H9 (cell line): ENCODE data around the gene PAPLN. TPM values are rescaled to one million over a fixed set of nuclear protein-coding genes. Genes with fewer than 3 reads are reported as not detected.

Experiments
- DNase-seq: peaks from one replicate; pipeline ENCODE4 v3.0.0-alpha.2; 2017
- H2AFZ ChIP-seq: one replicate; pipeline ENCODE4 v1.6.1; 2013; ENCODE audit warnings: mild to moderate bottlenecking, low read length, control low read depth, moderate library complexity
- H2AK5ac ChIP-seq: 2 replicates; pipeline ENCODE4 v1.6.1; 2013; ENCODE audit warnings: low read length, control low read depth, mixed read lengths; ENCODE audit not compliant: insufficient read length
- H2BK120ac ChIP-seq: one replicate; pipeline ENCODE4 v1.6.1; 2013; ENCODE audit warnings: low read depth, mild to moderate bottlenecking, low read length, control low read depth, inconsistent platforms; ENCODE audit not compliant: poor library complexity, severe bottlenecking
- H2BK12ac ChIP-seq: 2 replicates; pipeline ENCODE4 v1.6.1; 2013; ENCODE audit warnings: low read length, control low read depth, mixed read lengths, low read depth; ENCODE audit not compliant: insufficient read length
- H2BK15ac ChIP-seq: 2 replicates; pipeline ENCODE4 v1.6.1; 2013; ENCODE audit warnings: low read depth, low read length, control low read depth
- H2BK20ac ChIP-seq: one replicate; pipeline ENCODE4 v1.6.1; 2013; ENCODE audit warnings: low read depth, mild to moderate bottlenecking, low read length, control low read depth, inconsistent platforms; ENCODE audit not compliant: poor library complexity, severe bottlenecking
- H2BK5ac ChIP-seq: 2 replicates; pipeline ENCODE4 v1.6.1; 2013; ENCODE audit warnings: low read length, control low read depth, mixed read lengths; ENCODE audit not compliant: insufficient read length
- H3K14ac ChIP-seq: 2 replicates; pipeline ENCODE4 v1.6.1; 2013; ENCODE audit warnings: low read length, control low read depth; ENCODE audit not compliant: insufficient read depth
- H3K18ac ChIP-seq: 2 replicates; pipeline ENCODE4 v1.6.1; 2013; ENCODE audit warnings: low read depth, mild to moderate bottlenecking, mixed read lengths, low read length, control low read depth; ENCODE audit not compliant: insufficient read length
- H3K23ac ChIP-seq: 2 replicates; pipeline ENCODE4 v1.6.1; 2013; ENCODE audit warnings: low read length, control low read depth, mixed read lengths, low read depth; ENCODE audit not compliant: insufficient read length
- H3K23me2 ChIP-seq: 2 replicates; pipeline ENCODE4 v1.6.1; 2013; ENCODE audit warnings: low read depth, mild to moderate bottlenecking, mixed read lengths, low read length, control low read depth; ENCODE audit not compliant: insufficient read length, poor library complexity, severe bottlenecking
- H3K27ac ChIP-seq: 2 replicates; pipeline ENCODE4 v1.5.1; 2013; ENCODE audit warnings: low read length, control low read depth, mixed read lengths, low read depth; ENCODE audit not compliant: insufficient read length
- H3K27me3 ChIP-seq: 2 replicates; pipeline ENCODE4 v1.6.1; 2013; ENCODE audit warnings: low read length, control low read depth, inconsistent platforms; ENCODE audit not compliant: insufficient read depth
- H3K4ac ChIP-seq: 2 replicates; pipeline ENCODE4 v1.6.1; 2013; ENCODE audit warnings: low read depth, mild to moderate bottlenecking, control low read depth, inconsistent platforms, low read length, moderate library complexity
- H3K4me1 ChIP-seq: 2 replicates; pipeline ENCODE4 v1.6.1; 2013; ENCODE audit warnings: low read length, control low read depth, inconsistent platforms; ENCODE audit not compliant: insufficient read depth
- H3K4me2 ChIP-seq: 2 replicates; pipeline ENCODE4 v1.6.1; 2013; ENCODE audit warnings: low read length, control low read depth, mixed read lengths; ENCODE audit not compliant: insufficient read length, insufficient read depth
- H3K56ac ChIP-seq: 2 replicates; pipeline ENCODE4 v1.6.1; 2013; ENCODE audit warnings: low read depth, mild to moderate bottlenecking, mixed read lengths, low read length, control low read depth; ENCODE audit not compliant: insufficient read length
- H3K79me1 ChIP-seq: 2 replicates; pipeline ENCODE4 v1.6.1; 2013; ENCODE audit warnings: low read depth, mild to moderate bottlenecking, moderate library complexity, low read length, control low read depth, inconsistent platforms; ENCODE audit not compliant: insufficient read depth, poor library complexity, severe bottlenecking
- H3K79me2 ChIP-seq: 2 replicates; pipeline ENCODE4 v1.6.1; 2013; ENCODE audit warnings: low read length, control low read depth, inconsistent platforms; ENCODE audit not compliant: insufficient read depth
- H3K9ac ChIP-seq: 2 replicates; pipeline ENCODE4 v1.6.1; 2013; ENCODE audit warnings: low read length, control low read depth, mixed read lengths; ENCODE audit not compliant: insufficient read length; ENCODE audit errors: extremely low read depth
- H3K9me3 ChIP-seq: one replicate; pipeline ENCODE4 v1.6.1; 2013; ENCODE audit warnings: low read depth, low read length, inconsistent platforms; ENCODE audit not compliant: control insufficient read depth
- H3T11ph ChIP-seq: one replicate; pipeline ENCODE4 v1.6.1; 2013; ENCODE audit warnings: mild to moderate bottlenecking, low read length, control low read depth, inconsistent platforms
- H4K20me1 ChIP-seq: one replicate; pipeline ENCODE4 v1.6.1; 2013; ENCODE audit not compliant: control insufficient read depth, insufficient read length, insufficient read depth
- H4K5ac ChIP-seq: 2 replicates; pipeline ENCODE4 v1.6.1; 2013; ENCODE audit warnings: low read depth, mild to moderate bottlenecking, mixed read lengths, low read length, control low read depth; ENCODE audit not compliant: insufficient read length
- H4K8ac ChIP-seq: replicated peaks from 2 replicates; pipeline ENCODE4 v1.6.1; 2013; ENCODE audit warnings: low read length, control low read depth, mixed read lengths, low read depth; ENCODE audit not compliant: insufficient read length
- H4K91ac ChIP-seq: 2 replicates; pipeline ENCODE4 v1.6.1; 2013; ENCODE audit warnings: low read depth, mild to moderate bottlenecking, moderate library complexity, mixed read lengths, low read length, control low read depth; ENCODE audit not compliant: insufficient read length
- H3K27ac Mint-ChIP-seq, 3 experiments: 2 replicates in 2 of 3; 3 replicates in 1 of 3; pipeline ENCODE4 v1.8.0; 2020 to 2021; ENCODE audit warnings: mixed read lengths in 3 of 3, mild to moderate bottlenecking in 1 of 3, moderate library complexity in 1 of 3
- H3K27me3 Mint-ChIP-seq: 2 replicates; pipeline ENCODE4 v1.8.0; 2021; ENCODE audit warnings: low read depth, mild to moderate bottlenecking, moderate library complexity, mixed read lengths
- H3K36me3 Mint-ChIP-seq, 3 experiments: 2 replicates in 2 of 3; 3 replicates in 1 of 3; pipeline ENCODE4 v1.8.0; 2020 to 2021; ENCODE audit warnings: low read depth in 3 of 3, mixed read lengths in 3 of 3; ENCODE audit not compliant: insufficient read depth in 1 of 3
- H3K4me1 Mint-ChIP-seq, 2 experiments: 2 replicates each; pipeline ENCODE4 v1.8.0; 2020; ENCODE audit warnings: mixed read lengths in 2 of 2
- H3K4me3 Mint-ChIP-seq, 2 experiments: 2 replicates in 1 of 2; 3 replicates in 1 of 2; pipeline ENCODE4 v1.8.0; 2020 to 2021; ENCODE audit warnings: mild to moderate bottlenecking in 2 of 2, mixed read lengths in 2 of 2, moderate library complexity in 1 of 2
- H3K9me3 Mint-ChIP-seq, 2 experiments: 2 replicates in 1 of 2; 3 replicates in 1 of 2; pipeline ENCODE4 v1.8.0; 2020; ENCODE audit warnings: mild to moderate bottlenecking in 2 of 2, mixed read lengths in 2 of 2, moderate library complexity in 1 of 2
- CTCF ChIP-seq: fragments of 200-600 bp; sonication (generic); conservative IDR thresholded peaks from 3 replicates; pipeline ENCODE4 v1.8.0; 2021; ENCODE audit warnings: antibody characterized with exemption, mild to moderate bottlenecking
- WGBS: extraction: QIAGEN DNeasy Blood & Tissue Kit; methylation state at CpG from one replicate; pipeline ENCODE4 v1.1.7; 2013; ENCODE audit warnings: missing lambda C conversion rate, low lambda C conversion rate, mixed read lengths; ENCODE audit not compliant: insufficient read length; ENCODE audit errors: extremely low coverage; 5-methylcytosine and 5-hydroxymethylcytosine counted together
- total RNA-seq: library from RNA; stranded (reverse); gene quantifications from 2 replicates; pipeline ENCODE4 v1.2.1, GENCODE V29; 2021

The PAPLN gene
- total RNA-seq, 1 experiment from 2014 or later: 8.5 TPM

- Histone ChIP-seq H4K5ac (no peak overlapping the region), H4K20me1 (no peaks in the 10 kb centered on the region), H3K23ac (no peak overlapping the region), H2BK5ac (no peak overlapping the region), H3T11ph (no peak overlapping the region), H3K4ac (no peak overlapping the region), H3K9me3 (no peaks in the 10 kb centered on the region), H3K79me1 (no peaks in the 10 kb centered on the region), H4K91ac (no peak overlapping the region), H3K4me2 (peak overlapping the region; percentile 35), H2AK5ac (no peak overlapping the region), H3K9ac (no peak overlapping the region), H3K79me2 (no peaks in the 10 kb centered on the region), H4K8ac (no peak overlapping the region), H3K56ac (no peak overlapping the region), H2BK20ac (no peak overlapping the region), H3K18ac (no peak overlapping the region), H3K27me3 (no peaks in the 10 kb centered on the region), H3K4me1 (no peaks in the 10 kb centered on the region), H3K23me2 (no peaks in the 10 kb centered on the region), H2BK12ac (no peak overlapping the region), H3K14ac (no peak overlapping the region), H2AFZ (no peak overlapping the region), H2BK120ac (no peak overlapping the region), H2BK15ac (no peak overlapping the region), H3K27ac (no peak overlapping the region)
- Mint-ChIP-seq H3K9me3 (no peaks in the 10 kb centered on the region), H3K4me3 (peak overlapping the region in 1 of 2 experiments; percentile 52; a peak in 2 of 5 replicates), H3K4me1 (peaks cover 7 to 11% of the 10 kb centered on the region in 2 experiments), H3K36me3 (peaks cover 2 to 11% (median 3%) of the 10 kb centered on the region in 3 experiments; a peak in 4 of 7 replicates), H3K27me3 (peaks cover 32% of the 10 kb centered on the region), H3K27ac (no peak overlapping the region)
- TF ChIP-seq CTCF: no peak
- WGBS: no CpG with 5 or more reads among the region's 48 CpGs
- DNase-seq: peak; percentile 59
Observed at GRCh38 chr14:73269729-73270531, 32.6 kb downstream of the PAPLN start.
